GM13977 (cell line): Measurements from ENCODE around the gene CACNA1C.

Source experiments
- DNase-seq: peaks from one replicate; pipeline ENCODE4 v3.0.0; 2012; ENCODE audit warnings: low spot score
- in situ Hi-C: fragments of 300-500 bp; cut with MboI; formaldehyde crosslinking; loops from one replicate; pipeline ENCODE4 v1.12.0; 2022; ENCODE audit warnings: low sequenced_read_pairs, low pct_unique_long_range_greater_than_20kb, mixed read lengths, inconsistent platforms; ENCODE audit not compliant: unreplicated experiment
- TF ChIP-seq, protein P1 (sequence below): IDR thresholded peaks from 2 replicates; pipeline ENCODE4 v1.5.1; 2012; ENCODE audit warnings: mild to moderate bottlenecking, control low read depth; ENCODE audit not compliant: insufficient read depth; ENCODE audit errors: extremely low read depth, missing control alignments

Gene CACNA1C

DNA sequence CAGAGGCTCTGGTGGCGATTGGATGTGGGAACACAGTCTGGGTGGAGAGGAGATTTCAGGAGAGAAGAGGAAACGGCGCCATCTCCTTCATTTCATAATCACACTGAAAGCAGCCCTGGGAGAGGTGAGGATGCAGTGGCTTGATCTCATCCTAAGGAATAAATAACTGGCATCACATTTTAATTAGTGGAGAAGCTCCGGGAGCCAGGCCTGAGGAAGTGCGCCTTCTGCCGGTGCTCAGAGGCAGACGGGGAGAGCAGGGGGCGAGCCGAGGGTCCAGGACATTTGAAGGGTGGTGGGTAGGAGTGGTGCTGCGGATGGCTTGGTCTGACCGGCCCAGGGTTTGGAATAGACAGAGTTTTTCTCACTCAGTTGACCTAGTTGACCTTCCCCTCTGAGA lies 265.0 kb downstream of the CACNA1C start:
- in situ Hi-C loops = no loop called here
- no peak for DNase-seq
- TF ChIP-seq, protein P1, sequence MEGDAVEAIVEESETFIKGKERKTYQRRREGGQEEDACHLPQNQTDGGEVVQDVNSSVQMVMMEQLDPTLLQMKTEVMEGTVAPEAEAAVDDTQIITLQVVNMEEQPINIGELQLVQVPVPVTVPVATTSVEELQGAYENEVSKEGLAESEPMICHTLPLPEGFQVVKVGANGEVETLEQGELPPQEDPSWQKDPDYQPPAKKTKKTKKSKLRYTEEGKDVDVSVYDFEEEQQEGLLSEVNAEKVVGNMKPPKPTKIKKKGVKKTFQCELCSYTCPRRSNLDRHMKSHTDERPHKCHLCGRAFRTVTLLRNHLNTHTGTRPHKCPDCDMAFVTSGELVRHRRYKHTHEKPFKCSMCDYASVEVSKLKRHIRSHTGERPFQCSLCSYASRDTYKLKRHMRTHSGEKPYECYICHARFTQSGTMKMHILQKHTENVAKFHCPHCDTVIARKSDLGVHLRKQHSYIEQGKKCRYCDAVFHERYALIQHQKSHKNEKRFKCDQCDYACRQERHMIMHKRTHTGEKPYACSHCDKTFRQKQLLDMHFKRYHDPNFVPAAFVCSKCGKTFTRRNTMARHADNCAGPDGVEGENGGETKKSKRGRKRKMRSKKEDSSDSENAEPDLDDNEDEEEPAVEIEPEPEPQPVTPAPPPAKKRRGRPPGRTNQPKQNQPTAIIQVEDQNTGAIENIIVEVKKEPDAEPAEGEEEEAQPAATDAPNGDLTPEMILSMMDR = no peak

DNA sequence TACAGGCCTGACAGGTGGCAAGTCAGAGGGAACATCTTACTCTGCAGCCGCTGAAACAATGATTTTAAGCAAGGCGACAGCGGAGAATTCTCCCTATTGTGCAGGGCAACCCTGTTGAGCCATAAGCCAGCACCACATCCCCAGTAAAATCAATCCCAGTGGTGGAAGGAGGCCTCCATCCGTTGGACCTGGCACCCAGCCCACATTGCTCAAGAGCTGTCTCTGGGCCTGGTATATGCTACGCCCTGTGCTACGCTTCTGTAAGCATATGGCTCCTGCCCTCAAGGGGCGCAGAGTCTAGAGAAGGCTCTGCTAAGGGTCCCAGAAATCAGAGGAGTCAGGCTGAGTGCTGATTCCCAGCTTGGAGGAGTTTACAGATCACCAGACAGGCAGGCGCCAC lies 265.5 kb downstream of the CACNA1C start:
- in situ Hi-C loops = no loop called here
- TF ChIP-seq, protein P1 = no peak
- no peak for DNase-seq

DNA sequence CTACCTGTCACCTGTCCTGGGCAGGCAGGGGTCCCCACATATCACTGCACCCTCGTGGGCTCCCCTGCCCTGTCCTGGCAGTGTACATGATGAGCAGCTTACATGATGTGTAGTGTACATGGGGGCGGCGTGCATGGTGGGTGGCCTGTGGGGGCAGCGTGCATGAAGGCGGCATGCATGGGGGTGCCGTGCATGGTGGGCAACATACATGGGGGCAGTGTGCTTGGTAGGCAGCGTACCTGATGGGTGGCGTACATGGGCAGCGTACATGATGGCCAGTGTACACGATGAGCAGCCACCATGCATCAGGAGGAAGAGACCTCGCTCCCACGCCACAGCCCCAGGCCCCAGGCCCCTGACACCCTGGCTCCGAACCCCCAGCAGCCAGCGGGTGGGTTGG lies 266.3 kb downstream of the CACNA1C start:
- in situ Hi-C loops = no loop called here
- TF ChIP-seq, protein P1 = no peak
- no peak for DNase-seq

DNA sequence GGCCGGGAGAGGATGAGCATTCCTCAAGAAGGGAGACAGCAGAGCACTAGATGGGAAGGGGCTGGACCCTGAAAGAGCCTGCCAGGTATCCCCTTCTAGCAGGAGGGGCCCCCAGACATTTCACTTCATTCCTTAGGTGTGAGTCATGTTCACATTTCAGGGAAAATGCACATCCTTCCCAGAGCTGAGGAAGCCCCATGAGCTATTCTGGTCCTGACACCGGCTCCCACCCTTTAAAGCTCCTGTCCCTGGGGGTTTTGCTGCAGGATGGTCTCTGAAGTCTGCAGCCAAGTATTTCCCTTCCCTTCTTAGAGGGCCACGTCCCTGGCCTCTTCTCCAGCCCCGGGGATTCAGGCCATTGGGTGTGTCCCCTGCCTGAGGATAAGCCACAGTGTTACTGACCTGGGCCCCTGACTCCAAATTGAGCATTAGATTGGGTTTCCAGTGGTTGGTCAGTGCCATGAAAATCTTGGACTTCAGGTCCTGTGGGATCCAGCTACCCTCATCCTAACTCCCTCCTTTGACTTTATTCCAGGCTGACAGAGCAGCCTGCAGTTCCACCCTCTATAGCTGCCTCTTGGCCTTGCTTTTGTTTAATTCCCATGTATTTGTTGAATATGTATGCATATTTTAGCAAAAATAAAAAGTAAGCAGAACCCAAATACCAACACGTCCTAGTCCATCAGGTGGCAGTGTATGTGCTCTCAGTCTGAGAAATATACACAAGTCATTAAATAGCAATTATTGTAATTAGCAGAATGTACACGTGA lies 267.1 kb downstream of the CACNA1C start:
- TF ChIP-seq, protein P1 = no peak
- no peak for DNase-seq
- in situ Hi-C loops = no loop called here

DNA sequence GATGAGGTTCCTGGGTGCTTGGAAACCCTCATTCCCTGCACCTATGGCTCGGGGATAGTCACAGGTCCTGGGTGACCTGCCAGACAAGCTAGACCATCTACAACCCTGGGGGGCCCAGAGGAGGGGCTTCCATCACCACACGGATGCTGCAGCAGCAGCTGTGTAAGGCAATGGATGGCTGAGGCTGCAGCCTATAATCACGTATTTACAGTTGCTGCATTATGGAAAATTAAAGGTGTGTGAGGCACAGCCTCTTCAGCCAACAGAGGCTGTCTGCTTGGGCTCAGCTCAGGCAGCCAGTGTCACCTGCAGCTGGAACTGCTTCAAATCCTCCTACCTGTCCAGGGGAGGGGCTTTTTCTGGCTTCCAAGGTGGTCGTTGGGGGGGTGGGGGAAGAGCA lies 268.1 kb downstream of the CACNA1C start:
- TF ChIP-seq, protein P1 = no peak
- in situ Hi-C loops = no loop called here
- DNase-seq = no peak

DNA sequence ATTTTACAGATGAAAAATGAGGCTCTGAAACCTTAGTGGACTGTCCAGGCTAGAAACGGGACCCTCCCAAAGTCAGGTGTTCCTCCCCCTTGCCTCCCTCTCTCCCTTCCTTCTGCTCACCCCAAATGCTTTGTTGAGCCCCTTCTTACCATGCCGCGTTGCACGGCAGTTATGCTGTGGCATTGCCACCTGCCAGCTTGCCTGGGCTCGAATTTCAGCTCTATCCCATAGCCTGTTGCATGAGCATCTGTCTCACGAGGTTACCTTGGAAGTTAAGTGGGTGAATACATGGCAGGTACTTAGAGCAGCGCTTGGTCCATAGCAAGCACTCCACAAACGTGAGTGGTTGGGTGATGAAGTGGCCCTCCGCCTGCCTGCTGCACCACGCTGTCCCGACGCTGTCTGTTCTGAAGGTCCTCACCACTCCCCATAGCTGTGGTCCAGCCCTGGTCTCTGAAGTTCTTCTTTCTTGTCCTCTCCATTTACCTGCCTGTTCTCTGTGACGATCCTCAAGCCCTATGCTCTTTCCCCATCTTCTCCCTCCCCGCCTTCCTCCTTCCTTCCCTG lies 269.9 kb downstream of the CACNA1C start:
- DNase-seq = no peak
- in situ Hi-C loops = no loop called here
- TF ChIP-seq, protein P1 = no peak
